GM12801 (cell line): ENCODE measurements around the gene SERPINA1.

Experiments used
- TF ChIP-seq, protein P1 (sequence below): IDR thresholded peaks from one replicate; pipeline ENCODE4 v1.5.1; 2011; ENCODE audit warnings: control low read depth; ENCODE audit not compliant: insufficient read length; ENCODE audit errors: extremely low read depth

The SERPINA1 gene

DNA sequence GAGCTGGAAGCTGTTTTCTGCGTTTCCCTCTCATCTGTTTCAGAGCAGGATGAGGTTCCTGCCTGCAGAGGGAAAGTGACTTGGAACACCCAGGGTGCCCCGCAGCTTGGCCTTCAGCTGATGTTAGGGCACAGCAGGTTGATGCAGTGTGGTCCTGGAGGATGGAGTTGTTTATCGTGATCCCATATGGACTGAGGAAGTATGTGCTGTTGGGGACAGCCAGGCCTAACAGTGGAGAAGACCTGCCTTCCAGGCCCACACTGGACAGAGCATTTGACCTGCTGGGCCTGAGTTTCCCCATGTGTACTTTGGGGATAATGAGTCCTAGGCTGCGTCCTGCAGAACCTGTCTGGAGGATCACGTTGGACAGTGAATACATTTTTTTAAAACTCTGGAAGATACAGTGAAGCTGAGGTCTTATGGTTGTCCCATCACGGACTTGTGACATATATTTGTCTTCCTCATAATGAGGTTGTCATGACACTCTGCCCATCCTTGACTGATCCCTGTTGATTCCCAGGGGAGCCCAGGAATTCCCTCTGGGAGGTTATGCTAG lies 12.8 kb downstream of the SERPINA1 start:
- TF ChIP-seq, protein P1, sequence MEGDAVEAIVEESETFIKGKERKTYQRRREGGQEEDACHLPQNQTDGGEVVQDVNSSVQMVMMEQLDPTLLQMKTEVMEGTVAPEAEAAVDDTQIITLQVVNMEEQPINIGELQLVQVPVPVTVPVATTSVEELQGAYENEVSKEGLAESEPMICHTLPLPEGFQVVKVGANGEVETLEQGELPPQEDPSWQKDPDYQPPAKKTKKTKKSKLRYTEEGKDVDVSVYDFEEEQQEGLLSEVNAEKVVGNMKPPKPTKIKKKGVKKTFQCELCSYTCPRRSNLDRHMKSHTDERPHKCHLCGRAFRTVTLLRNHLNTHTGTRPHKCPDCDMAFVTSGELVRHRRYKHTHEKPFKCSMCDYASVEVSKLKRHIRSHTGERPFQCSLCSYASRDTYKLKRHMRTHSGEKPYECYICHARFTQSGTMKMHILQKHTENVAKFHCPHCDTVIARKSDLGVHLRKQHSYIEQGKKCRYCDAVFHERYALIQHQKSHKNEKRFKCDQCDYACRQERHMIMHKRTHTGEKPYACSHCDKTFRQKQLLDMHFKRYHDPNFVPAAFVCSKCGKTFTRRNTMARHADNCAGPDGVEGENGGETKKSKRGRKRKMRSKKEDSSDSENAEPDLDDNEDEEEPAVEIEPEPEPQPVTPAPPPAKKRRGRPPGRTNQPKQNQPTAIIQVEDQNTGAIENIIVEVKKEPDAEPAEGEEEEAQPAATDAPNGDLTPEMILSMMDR, result no peak

DNA sequence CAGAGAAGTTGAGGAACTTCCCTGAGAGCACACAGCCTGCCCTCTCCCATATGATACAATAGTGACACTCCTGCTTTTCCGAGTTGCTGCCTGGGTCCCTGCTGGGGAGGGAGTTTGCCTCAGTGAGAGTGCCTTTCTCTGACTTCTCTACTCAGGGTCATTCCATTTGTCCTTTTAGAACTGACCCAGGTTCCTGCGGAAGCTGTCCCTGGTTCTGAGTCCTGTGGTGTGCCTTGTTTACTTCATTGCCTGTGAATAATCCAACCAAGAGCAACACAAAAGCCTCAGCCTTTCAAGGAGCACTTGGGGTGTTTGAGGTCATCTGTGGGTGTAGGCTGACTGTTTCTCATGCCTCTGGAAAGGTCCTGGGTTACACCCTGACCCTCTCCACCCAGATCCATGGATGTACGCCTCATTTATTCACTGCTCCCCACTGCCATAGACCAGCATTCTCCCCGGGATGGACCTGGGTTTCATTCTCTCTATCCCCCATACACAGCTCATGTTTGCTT lies 13.6 kb downstream of the SERPINA1 start:
- TF ChIP-seq, protein P1, result no peak

DNA sequence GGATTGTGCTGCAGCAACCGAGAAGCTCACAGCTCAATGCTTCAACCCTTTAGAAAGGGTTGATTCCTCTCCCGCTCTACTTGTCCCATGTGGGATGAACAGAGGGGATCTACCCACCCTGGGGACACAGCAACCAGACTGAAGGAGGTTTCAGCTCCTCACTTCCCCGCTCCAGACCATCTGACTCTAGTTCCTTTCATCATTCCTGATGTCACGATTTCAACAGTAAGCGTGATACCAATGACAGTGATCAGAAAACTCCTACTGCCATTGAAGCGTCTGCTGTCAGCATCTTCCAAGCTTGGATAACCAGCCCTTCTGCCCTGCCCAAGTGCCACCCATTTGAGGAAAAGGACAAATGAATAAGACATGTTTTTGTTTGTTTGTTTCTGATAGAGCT lies 14.3 kb downstream of the SERPINA1 start:
- TF ChIP-seq, protein P1, result no peak

DNA sequence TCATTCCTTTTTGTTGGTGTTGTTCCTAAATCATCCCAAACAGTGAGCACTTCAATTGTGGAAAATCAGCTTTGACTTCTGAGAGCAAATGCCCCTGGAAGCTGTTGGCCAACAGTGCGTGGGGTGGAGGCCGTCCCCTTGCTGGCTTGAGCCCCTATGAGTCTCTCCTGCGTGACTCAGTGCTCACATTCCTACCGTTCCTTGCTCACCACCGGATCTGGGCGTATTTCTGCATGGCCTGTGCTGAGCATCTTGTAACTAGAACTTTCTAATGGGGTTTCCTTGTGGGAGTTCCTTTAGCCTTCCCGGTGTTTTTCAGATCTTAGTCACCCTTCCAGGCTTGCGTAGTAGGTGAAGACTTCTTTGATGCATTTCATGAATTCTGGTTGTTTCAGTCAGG lies 14.7 kb downstream of the SERPINA1 start:
- TF ChIP-seq, protein P1, result no peak

DNA sequence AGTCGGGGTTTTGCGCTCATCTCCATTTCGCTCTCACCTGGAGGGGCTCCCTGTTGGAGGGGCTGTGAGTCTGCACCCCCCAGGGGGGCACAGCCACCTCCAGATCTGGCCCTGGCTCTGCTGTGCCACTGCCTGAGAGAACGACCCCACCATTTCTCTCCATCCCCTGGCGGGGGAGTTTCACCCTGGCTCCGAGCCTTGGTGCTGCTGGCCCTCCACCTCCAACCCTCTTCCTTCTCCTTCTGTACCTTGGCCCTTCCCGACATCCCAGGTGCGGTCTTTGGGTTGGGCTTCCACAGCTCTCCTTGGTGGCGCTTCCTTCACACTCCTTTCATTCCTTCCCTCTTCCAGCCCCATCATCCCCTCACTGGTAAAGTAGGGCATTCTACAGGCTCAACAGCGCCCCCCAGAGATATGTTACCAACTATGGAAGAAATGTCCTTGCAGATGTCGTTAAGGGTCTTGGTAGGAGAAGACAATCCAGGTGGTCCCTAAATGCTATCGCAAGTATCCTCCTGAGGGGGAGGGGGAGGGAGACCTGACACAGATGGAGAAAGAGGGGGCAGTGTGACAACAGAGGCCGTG lies 16.3 kb downstream of the SERPINA1 start:
- TF ChIP-seq, protein P1, result no peak

DNA sequence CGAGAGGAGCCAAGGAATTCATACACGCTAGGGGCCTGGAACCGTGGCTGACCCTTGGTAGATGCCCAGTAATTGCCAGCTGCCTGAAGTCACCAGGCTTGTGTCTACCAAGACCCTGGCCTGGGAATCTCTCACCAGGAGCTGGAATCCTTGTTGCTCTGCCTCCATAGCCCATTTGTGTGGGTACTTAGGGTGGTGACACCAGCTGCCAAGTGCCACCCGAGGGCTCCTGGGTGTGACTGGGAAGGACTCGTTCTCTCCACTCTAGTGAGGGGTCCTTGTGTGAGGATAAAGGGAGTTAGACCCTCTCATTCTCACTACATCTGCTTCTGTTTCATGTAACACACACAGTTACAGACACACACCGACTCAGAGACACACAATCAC lies 17.9 kb downstream of the SERPINA1 start:
- TF ChIP-seq, protein P1, result no peak

DNA sequence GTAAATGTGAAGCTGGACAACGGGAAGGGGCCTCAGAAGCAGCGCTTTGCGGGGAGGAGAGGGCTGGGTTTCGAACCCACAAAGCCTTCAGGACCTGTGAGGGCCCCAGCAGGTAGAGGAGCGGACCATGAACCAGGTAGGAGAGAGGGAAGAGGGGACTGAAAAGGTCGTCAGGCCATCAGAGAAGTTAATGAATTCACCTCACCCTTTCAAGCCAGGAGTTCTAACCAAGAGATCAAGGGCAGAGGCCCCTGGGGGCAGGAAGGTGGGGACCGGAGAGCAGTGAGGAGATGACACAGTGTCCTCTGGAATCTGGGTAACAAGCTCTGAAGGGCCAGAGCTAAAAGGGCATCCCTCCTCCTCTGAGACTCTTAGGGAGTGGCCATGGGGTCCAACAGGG lies 19.4 kb downstream of the SERPINA1 start:
- TF ChIP-seq, protein P1, result no peak

DNA sequence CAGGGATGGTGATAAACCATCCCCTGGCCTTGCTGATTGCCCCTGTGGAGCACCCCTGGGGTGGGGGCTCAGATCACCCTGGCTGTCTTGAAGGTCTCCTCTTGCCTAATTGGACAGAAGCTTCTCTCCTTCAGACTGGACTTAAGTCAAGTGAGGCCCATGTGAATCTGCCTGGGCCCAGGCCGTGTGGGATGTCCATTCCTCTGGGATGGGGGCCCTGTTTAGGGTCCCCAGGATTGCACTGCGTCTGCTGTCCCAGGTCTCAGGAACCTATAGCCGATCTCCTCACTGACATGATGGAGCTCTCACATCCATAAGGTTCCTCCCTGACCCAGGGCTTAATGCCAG lies 20.2 kb downstream of the SERPINA1 start:
- TF ChIP-seq, protein P1, result no peak
